HepG2 (cell line): ENCODE results near the gene MYO18A. TPM values are rescaled to one million over a fixed set of nuclear protein-coding genes. Genes with fewer than 3 reads are reported as not detected.

ENCODE experiments used
- HDAC1 ChIP-seq: sonication (generic); formaldehyde crosslinking; IDR thresholded peaks from 2 replicates; pipeline ENCODE4 v1.5.1; 2020; ENCODE audit warnings: mild to moderate bottlenecking, missing genetic modification reagents
- RXRB ChIP-seq: IDR thresholded peaks from 2 replicates; pipeline ENCODE4 v1.6.1; 2016; ENCODE audit warnings: borderline replicate concordance, missing genetic modification reagents, missing compliant biosample characterization
- ZFP1 ChIP-seq: IDR thresholded peaks from 2 replicates; pipeline ENCODE4 v1.6.1; 2016
- ZKSCAN8 ChIP-seq: IDR thresholded peaks from 2 replicates; pipeline ENCODE4 v1.6.1; 2016; ENCODE audit warnings: borderline replicate concordance, missing genetic modification reagents, missing compliant biosample characterization
- ZMYM4 ChIP-seq: sonication (generic); formaldehyde crosslinking; IDR thresholded peaks from 2 replicates; pipeline ENCODE4 v1.8.1; 2023; ENCODE audit warnings: mild to moderate bottlenecking, missing genetic modification reagents
- ZNF460 ChIP-seq: sonication (generic); formaldehyde crosslinking; IDR thresholded peaks from 2 replicates; pipeline ENCODE4 v1.5.1; 2020; ENCODE audit warnings: missing genetic modification reagents, mild to moderate bottlenecking, borderline replicate concordance
- ZNF703 ChIP-seq: sonication (generic); formaldehyde crosslinking; IDR thresholded peaks from 2 replicates; pipeline ENCODE4 v1.5.1; 2020; ENCODE audit warnings: missing genetic modification reagents, mild to moderate bottlenecking, moderate library complexity, borderline replicate concordance
- ZNF879 ChIP-seq: sonication (generic); formaldehyde crosslinking; IDR thresholded peaks from 2 replicates; pipeline ENCODE4 v1.8.1; 2023; ENCODE audit warnings: missing genetic modification reagents
- polyA plus RNA-seq, 8 experiments: library from polyadenylated mRNA; depleted of rRNA in 3 of 8; stranded (reverse) in 7 of 8; unstranded in 1 of 8; fragments of >200 nt; fragmentation: Illumina TruSeq in 4 of 8; extraction: Trizol in 4 of 8; gene quantifications; 2 replicates each; pipeline versions ENCODE4 v1.2.1 to v1.2.3, GENCODE V29; 2011 to 2016; ENCODE audit warnings: low read depth in 4 of 8, missing spikeins in 1 of 8, mixed read lengths in 1 of 8; ENCODE audit not compliant: insufficient read depth in 1 of 8
- total RNA-seq, 5 experiments: library from RNA; depleted of rRNA; stranded (reverse); fragments of >200 nt; fragmentation: Illumina TruSeq; extraction: Trizol; gene quantifications; 2 replicates each; pipeline ENCODE4 v1.2.3, GENCODE V29; 2016; ENCODE audit warnings: low read depth in 1 of 5
- TF ChIP-seq, protein P1 (sequence below): IDR thresholded peaks from 2 replicates; pipeline ENCODE4 v1.4.0; 2020; ENCODE audit warnings: mild to moderate bottlenecking, missing genetic modification reagents
- TF ChIP-seq, protein P2 (sequence below): sonication (generic); formaldehyde crosslinking; IDR thresholded peaks from 2 replicates; pipeline ENCODE4 v1.8.1; 2022; ENCODE audit warnings: low read depth, mild to moderate bottlenecking, missing genetic modification reagents
- TF ChIP-seq, protein P3 (sequence below): sonication (generic); formaldehyde crosslinking; IDR thresholded peaks from 2 replicates; pipeline ENCODE4 v1.4.0; 2020; ENCODE audit warnings: mild to moderate bottlenecking, missing genetic modification reagents
- TF ChIP-seq, protein P4 (sequence below): sonication (generic); formaldehyde crosslinking; IDR thresholded peaks from 2 replicates; pipeline ENCODE4 v1.4.0; 2020; ENCODE audit warnings: missing genetic modification reagents

The MYO18A gene
- total and polyA plus RNA-seq, 2 of the 13 experiments (the other 11 are each of a cell fraction or from before 2014, with no cell fraction given) = 16.8 to 24.8 TPM

DNA sequence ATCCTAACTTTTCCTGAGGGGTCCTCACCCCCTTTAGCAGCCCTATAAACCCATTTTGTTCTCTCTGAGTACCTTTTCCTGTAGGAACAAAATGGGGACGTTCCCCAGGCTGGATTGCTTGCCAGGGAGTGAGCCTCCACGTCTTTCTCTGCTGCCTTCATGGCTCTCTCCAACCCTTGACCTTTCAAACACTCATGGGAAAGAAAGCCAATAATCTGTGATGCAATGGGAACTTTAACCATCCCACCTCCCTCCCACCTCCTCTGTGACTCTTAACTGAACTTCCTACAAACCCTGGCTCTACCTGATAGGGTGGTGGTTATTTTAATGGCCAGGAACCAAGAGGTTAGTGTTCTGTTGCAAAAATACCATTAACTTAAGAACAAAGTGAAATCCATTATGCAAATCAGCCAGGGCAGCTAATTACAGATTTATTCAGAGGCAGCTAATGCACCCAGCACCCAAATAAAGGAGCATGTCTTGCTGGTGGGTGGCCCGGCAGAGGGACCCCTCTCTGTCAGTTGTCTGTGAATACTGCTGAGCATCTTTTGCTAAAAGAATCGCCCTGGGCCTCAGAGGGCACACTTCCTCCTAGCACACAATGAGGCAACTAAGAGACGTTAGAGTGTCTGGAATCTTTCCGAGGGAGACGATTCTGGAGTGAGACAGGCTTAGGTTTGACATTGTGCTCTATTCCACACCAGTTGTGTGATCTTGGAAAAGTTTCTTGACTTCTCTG lies 134.3 kb downstream of the MYO18A start (continued):
- TF ChIP-seq, protein P1, sequence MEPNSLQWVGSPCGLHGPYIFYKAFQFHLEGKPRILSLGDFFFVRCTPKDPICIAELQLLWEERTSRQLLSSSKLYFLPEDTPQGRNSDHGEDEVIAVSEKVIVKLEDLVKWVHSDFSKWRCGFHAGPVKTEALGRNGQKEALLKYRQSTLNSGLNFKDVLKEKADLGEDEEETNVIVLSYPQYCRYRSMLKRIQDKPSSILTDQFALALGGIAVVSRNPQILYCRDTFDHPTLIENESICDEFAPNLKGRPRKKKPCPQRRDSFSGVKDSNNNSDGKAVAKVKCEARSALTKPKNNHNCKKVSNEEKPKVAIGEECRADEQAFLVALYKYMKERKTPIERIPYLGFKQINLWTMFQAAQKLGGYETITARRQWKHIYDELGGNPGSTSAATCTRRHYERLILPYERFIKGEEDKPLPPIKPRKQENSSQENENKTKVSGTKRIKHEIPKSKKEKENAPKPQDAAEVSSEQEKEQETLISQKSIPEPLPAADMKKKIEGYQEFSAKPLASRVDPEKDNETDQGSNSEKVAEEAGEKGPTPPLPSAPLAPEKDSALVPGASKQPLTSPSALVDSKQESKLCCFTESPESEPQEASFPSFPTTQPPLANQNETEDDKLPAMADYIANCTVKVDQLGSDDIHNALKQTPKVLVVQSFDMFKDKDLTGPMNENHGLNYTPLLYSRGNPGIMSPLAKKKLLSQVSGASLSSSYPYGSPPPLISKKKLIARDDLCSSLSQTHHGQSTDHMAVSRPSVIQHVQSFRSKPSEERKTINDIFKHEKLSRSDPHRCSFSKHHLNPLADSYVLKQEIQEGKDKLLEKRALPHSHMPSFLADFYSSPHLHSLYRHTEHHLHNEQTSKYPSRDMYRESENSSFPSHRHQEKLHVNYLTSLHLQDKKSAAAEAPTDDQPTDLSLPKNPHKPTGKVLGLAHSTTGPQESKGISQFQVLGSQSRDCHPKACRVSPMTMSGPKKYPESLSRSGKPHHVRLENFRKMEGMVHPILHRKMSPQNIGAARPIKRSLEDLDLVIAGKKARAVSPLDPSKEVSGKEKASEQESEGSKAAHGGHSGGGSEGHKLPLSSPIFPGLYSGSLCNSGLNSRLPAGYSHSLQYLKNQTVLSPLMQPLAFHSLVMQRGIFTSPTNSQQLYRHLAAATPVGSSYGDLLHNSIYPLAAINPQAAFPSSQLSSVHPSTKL = peak; percentile 58
- TF ChIP-seq ZNF703 = no peak
- peak; percentile 36; the same call in 1 of the 2 replicates for TF ChIP-seq HDAC1 (CRISPR knock-in tag)
- TF ChIP-seq ZFP1 (CRISPR knock-in tag) = peak; percentile 45; the same call in 1 of the 2 replicates
- TF ChIP-seq ZMYM4 (CRISPR knock-in tag) = peak; percentile 62
- TF ChIP-seq ZNF879 (CRISPR knock-in tag) = no peak
- TF ChIP-seq, protein P2, sequence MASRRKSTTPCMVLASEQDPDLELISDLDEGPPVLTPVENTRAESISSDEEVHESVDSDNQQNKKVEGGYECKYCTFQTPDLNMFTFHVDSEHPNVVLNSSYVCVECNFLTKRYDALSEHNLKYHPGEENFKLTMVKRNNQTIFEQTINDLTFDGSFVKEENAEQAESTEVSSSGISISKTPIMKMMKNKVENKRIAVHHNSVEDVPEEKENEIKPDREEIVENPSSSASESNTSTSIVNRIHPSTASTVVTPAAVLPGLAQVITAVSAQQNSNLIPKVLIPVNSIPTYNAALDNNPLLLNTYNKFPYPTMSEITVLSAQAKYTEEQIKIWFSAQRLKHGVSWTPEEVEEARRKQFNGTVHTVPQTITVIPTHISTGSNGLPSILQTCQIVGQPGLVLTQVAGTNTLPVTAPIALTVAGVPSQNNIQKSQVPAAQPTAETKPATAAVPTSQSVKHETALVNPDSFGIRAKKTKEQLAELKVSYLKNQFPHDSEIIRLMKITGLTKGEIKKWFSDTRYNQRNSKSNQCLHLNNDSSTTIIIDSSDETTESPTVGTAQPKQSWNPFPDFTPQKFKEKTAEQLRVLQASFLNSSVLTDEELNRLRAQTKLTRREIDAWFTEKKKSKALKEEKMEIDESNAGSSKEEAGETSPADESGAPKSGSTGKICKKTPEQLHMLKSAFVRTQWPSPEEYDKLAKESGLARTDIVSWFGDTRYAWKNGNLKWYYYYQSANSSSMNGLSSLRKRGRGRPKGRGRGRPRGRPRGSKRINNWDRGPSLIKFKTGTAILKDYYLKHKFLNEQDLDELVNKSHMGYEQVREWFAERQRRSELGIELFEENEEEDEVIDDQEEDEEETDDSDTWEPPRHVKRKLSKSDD = no peak
- TF ChIP-seq RXRB (CRISPR knock-in tag) = peak; percentile 76
- TF ChIP-seq ZKSCAN8 (CRISPR knock-in tag) = 0 out of 2 replicates have a peak, but pooled peaks have one; percentile 46
- TF ChIP-seq, protein P3, sequence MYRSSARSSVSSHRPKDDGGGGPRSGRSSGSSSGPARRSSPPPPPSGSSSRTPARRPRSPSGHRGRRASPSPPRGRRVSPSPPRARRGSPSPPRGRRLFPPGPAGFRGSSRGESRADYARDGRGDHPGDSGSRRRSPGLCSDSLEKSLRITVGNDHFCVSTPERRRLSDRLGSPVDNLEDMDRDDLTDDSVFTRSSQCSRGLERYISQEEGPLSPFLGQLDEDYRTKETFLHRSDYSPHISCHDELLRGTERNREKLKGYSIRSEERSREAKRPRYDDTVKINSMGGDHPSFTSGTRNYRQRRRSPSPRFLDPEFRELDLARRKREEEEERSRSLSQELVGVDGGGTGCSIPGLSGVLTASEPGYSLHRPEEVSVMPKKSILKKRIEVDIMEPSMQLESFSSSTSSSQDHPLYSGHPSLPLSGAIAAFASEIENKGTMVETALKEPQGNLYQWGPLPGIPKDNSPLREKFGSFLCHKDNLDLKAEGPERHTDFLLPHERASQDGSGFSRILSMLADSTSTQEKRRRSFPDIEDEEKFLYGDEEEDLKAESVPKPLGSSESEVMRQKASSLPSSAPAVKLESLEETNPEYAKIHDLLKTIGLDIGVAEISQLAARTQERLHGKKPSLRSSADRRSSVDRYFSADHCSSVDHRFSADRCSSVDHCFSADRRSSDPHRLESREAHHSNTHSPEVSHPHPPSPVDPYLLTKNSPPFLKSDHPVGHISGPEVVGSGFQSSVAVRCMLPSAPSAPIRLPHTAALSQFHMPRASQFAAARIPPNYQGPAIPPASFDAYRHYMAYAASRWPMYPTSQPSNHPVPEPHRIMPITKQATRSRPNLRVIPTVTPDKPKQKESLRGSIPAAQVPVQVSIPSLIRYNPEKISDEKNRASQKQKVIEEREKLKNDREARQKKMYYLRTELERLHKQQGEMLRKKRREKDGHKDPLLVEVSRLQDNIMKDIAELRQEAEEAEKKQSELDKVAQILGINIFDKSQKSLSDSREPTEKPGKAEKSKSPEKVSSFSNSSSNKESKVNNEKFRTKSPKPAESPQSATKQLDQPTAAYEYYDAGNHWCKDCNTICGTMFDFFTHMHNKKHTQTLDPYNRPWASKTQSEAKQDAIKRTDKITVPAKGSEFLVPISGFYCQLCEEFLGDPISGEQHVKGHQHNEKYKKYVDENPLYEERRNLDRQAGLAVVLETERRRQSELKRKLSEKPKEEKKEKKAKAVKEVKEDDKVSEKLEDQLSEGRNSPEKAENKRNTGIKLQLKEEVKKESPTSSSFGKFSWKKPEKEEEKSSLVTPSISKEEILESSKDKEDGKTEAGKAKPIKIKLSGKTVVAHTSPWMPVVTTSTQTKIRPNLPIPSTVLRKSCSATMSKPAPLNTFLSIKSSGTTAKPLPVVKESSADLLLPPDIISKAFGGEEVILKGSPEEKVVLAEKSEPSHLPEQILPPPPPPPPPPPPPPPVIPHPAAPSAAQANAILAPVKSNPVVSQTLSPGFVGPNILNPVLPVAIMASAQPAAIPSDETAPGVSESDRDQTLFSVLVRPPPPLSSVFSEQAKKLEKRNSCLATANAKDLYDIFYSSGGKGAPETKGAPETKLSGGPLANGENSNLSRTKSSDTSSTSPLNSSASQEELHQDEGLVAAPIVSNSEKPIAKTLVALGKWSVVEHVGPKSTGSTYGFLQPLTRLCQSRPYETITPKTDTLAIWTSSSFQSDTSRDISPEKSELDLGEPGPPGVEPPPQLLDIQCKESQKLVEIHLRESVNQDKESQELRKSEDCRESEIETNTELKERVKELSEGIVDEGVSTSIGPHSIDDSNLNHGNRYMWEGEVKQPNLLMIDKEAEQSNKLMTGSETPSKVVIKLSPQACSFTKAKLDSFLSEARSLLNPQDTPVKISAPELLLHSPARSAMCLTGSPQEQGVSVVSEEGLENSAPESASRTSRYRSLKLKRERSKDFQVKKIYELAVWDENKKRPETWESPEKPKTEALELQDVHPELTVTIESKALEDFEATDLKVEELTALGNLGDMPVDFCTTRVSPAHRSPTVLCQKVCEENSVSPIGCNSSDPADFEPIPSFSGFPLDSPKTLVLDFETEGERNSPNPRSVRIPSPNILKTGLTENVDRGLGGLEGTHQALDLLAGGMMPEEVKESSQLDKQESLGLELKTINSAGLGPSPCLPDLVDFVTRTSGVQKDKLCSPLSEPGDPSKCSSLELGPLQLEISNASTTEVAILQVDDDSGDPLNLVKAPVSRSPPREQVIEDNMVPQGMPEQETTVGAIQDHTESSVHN (CRISPR knock-in tag) = no peak
- no peak for TF ChIP-seq ZNF460 (CRISPR knock-in tag)
- TF ChIP-seq, protein P4, sequence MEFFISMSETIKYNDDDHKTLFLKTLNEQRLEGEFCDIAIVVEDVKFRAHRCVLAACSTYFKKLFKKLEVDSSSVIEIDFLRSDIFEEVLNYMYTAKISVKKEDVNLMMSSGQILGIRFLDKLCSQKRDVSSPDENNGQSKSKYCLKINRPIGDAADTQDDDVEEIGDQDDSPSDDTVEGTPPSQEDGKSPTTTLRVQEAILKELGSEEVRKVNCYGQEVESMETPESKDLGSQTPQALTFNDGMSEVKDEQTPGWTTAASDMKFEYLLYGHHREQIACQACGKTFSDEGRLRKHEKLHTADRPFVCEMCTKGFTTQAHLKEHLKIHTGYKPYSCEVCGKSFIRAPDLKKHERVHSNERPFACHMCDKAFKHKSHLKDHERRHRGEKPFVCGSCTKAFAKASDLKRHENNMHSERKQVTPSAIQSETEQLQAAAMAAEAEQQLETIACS (CRISPR knock-in tag) = no peak
